G401.6 (cell line): ENCODE data around the gene KCNH2.

ENCODE experiments used
- FAIRE-seq: peaks from 2 replicates; lab custom pipeline; 2012; peaks lifted over from hg19 to GRCh38; lab: Jason Lieb, UNC

The KCNH2 gene

GRCh38 chr7:150902078-150903033 lies 75.8 kb downstream of the KCNH2 start:
- FAIRE-seq: no peak

DNA sequence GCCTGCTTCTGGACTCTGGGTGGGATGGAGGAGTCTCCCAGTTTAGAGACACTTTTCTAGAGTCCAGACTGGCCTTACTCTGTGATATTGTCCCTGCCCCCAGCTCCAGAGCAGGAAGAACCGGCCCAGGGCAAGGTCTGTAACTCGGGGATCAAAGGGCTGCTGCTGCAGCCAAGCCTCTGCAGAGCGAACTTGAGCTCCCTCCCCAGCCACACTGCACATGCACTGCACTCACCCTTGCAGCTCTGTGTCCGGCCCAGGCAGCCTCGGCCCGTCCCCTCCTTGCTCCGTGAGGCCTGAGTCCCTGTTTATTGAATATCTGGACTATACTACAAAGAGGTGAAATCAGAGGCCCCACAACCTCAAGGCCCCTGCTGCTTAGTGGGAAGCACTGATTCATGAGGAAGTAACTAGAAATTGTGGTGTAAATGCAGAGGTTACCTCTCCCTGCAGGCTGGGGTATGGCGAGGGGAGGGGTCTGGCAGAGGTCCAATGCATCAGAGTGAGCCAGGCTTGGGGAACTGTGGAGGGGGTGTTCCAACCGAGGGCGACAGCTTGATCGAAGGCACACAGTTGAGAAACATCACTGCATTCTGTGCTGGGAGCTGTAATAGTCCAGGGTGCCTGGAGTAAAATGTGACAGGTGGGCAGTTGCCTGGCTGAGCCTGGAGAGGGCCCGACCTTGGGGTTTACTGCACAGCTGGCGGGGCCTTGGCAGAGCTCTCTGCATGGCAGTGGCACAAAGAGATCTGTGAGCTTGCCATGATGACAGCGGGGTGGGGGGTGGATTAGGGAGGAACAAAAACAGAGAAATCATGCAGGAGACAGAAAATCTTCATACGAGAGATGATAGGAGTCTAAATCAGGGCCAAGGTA lies 76.7 kb downstream of the KCNH2 start:
- FAIRE-seq: no peak

DNA sequence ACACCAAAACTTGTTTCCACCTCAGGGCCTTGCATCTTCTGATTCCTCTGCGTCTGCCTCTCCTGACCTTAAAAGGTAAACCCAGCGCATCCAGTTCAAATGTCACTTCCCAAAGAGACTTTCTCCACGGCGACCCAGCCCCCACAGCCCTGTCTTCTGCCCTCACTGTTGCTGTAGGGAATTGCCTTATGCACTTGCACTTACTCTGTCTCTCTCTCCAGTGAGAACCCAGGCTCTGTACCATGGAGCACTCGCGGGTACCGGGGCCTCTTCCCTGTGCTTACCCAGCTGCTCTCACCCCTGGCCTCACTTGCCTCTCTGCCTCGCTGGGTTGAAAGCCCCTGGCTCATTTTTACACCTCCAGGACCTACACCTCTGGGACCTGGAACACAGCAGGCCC lies 77.4 kb downstream of the KCNH2 start:
- no peak for FAIRE-seq

GRCh38 chr7:150898475-150899011 lies 79.6 kb downstream of the KCNH2 start:
- no peak for FAIRE-seq

GRCh38 chr7:150897502-150898474 lies 80.3 kb downstream of the KCNH2 start:
- no peak for FAIRE-seq

DNA sequence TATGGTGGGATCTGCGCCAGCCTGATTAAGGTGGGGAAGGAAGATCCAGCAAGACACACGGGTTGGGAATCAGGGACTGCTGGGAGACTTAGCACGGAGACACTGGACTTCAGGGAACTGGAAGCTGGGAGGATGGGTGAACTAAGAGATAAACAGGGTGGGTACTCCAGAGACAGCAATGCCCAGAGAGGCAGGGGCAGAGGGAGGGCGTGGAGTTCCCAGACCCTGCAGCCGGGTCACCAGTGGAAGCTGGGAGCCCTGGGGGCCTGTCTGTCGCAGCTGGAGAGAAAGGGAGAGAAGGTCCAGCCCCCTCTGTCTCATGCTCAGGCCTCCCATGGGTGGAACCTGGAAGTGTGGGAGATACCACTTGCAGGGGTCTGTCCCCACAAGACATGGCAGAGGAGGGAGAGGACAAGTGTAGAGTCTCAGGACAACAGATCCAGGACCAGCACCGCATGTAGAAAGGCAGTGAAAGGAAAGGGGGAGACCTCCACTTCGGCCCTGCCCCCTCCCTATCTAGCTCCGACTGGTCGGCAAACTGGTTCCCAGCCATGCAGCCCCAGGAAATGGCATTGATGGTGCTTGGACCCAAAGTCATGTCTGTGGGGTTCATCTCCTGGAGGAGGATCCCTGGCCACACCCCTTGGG lies 81.4 kb downstream of the KCNH2 start:
- FAIRE-seq: no peak

DNA sequence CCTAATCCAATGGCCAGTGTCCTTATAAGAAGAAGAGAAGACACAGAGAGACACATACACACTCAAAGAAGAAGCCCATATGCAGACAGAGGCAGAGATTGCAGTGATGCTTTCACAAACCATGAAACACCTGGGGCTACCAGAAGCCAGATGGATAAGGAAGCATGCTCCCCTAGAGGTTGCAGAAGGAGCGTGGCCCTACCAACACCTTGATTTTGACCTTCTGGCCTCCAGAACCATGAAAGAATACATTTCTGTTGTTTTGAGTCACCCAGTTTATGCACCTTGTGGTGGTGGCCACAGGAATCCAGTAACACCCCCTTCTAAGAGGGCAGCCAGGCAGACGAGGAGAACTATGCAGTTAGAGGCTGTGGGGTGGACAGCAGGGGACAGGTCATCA lies 82.3 kb downstream of the KCNH2 start:
- FAIRE-seq: no peak
